C4-2B (cell line): ENCODE data around the gene GAB3.
"Not testable (repeated sequence)": the region's sequence is repeated elsewhere in the genome, so short reads cannot be mapped to it uniquely, and the experiment has no call there.

Experiments used
- CTCF ChIP-seq: fragments of 450-650 bp; conservative IDR thresholded peaks from 2 replicates; pipeline ENCODE4 v1.5.1; 2017; ENCODE audit warnings: mild to moderate bottlenecking
- ZFX ChIP-seq: fragments of 450-650 bp; IDR thresholded peaks from 2 replicates; pipeline ENCODE4 v1.6.1; 2017

- TF ChIP-seq CTCF, ZFX: not testable (repeated sequence)
Observed at GRCh38 chrX:154653413-154653812, 97.5 kb downstream of the GAB3 start, which contains the start of gene CTAG2.
